Fibroblast of lung (primary cell): ENCODE results near the gene SUGCT. TPM values are rescaled to one million over a fixed set of nuclear protein-coding genes. Genes with fewer than 3 reads are reported as not detected.

Experiments used
- DNase-seq, 2 donors: peaks; one replicate each; pipeline versions ENCODE4 v3.0.0 to v3.0.0-alpha.2; 2010; ENCODE audit warnings: low read depth in 2 of 2
- H2AFZ ChIP-seq: 2 replicates; pipeline ENCODE4 v1.5.1; 2012; ENCODE audit warnings: low read length, control low read depth, inconsistent platforms
- H3K27ac ChIP-seq: 2 replicates; pipeline ENCODE4 v1.5.1; 2011; ENCODE audit warnings: low read length, control low read depth; ENCODE audit not compliant: insufficient read depth
- H3K27me3 ChIP-seq: 2 replicates; pipeline ENCODE4 v1.5.1; 2011; ENCODE audit warnings: mild to moderate bottlenecking, low read length; ENCODE audit not compliant: control insufficient read depth, insufficient read depth
- H3K36me3 ChIP-seq: 2 replicates; pipeline ENCODE4 v1.5.1; 2011; ENCODE audit warnings: low read length; ENCODE audit not compliant: control insufficient read depth, insufficient read depth
- H3K4me1 ChIP-seq: 2 replicates; pipeline ENCODE4 v1.5.1; 2011; ENCODE audit warnings: low read length; ENCODE audit not compliant: control insufficient read depth, insufficient read depth; ENCODE audit errors: extremely low read depth
- H3K4me2 ChIP-seq: 2 replicates; pipeline ENCODE4 v1.5.1; 2011; ENCODE audit warnings: low read length, control low read depth; ENCODE audit not compliant: insufficient read depth; ENCODE audit errors: extremely low read depth
- H3K4me3 ChIP-seq, 4 experiments: fragments of 200-600 bp in 1 of 4; sonication (generic) in 1 of 4; replicated peaks in 1 of 4; 2 replicates each; pipeline ENCODE4 v1.5.1; 2011 to 2016; ENCODE audit warnings: low read length in 4 of 4, low read depth in 3 of 4, mild to moderate bottlenecking in 3 of 4, control low read depth in 2 of 4, inconsistent platforms in 1 of 4, mixed read lengths in 1 of 4; ENCODE audit not compliant: insufficient read depth in 1 of 4; ENCODE audit errors: control extremely low read depth in 1 of 4
- H3K79me2 ChIP-seq: 2 replicates; pipeline ENCODE4 v1.5.1; 2012; ENCODE audit warnings: mild to moderate bottlenecking, low read length, inconsistent platforms; ENCODE audit not compliant: control insufficient read depth, insufficient read depth
- H3K9ac ChIP-seq: 2 replicates; pipeline ENCODE4 v1.5.1; 2011; ENCODE audit warnings: mild to moderate bottlenecking, low read length, control low read depth; ENCODE audit not compliant: insufficient read depth
- H3K9me3 ChIP-seq: 2 replicates; pipeline ENCODE4 v1.5.1; 2012; ENCODE audit warnings: low read depth, low read length; ENCODE audit not compliant: control insufficient read depth, insufficient read depth
- H4K20me1 ChIP-seq: 2 replicates; pipeline ENCODE4 v1.5.1; 2011; ENCODE audit warnings: low read length; ENCODE audit not compliant: control insufficient read depth, insufficient read depth; ENCODE audit errors: extremely low read depth
- EZH2 ChIP-seq: IDR thresholded peaks from 2 replicates; pipeline ENCODE4 v1.5.1; 2012; ENCODE audit warnings: low read length, control low read depth, mild to moderate bottlenecking; ENCODE audit errors: missing control alignments
- polyA plus RNA-seq, 2 donors: library from polyadenylated mRNA; depleted of rRNA in 1 of 2; stranded (reverse) in 1 of 2; unstranded in 1 of 2; fragments of >200 nt; gene quantifications; 2 replicates each; pipeline ENCODE4 v1.2.1, GENCODE V29; 2011 to 2012; ENCODE audit warnings: missing spikeins in 1 of 2
- total RNA-seq: library from RNA; depleted of rRNA; stranded (reverse); fragments of >200 nt; gene quantifications from 2 replicates; pipeline ENCODE4 v1.2.1, GENCODE V29; 2014
- TF ChIP-seq, protein P1 (sequence below), 2 donors: IDR thresholded peaks in 1 of 2; conservative IDR thresholded peaks in 1 of 2; 1 replicate in 1 of 2; 2 replicates in 1 of 2; pipeline ENCODE4 v1.5.1; 2011 to 2012; ENCODE audit warnings: low read length in 2 of 2, control low read depth in 1 of 2, inconsistent platforms in 1 of 2, low read depth in 1 of 2, mild to moderate bottlenecking in 1 of 2

Gene SUGCT
- total and polyA plus RNA-seq, 2 donors (not counting 1 experiment from before 2014, with no cell fraction given) = 8.4 to 16.5 TPM

GRCh38 chr7:40356312-40356711, 221.5 kb downstream of the SUGCT start:
- TF ChIP-seq, protein P1, sequence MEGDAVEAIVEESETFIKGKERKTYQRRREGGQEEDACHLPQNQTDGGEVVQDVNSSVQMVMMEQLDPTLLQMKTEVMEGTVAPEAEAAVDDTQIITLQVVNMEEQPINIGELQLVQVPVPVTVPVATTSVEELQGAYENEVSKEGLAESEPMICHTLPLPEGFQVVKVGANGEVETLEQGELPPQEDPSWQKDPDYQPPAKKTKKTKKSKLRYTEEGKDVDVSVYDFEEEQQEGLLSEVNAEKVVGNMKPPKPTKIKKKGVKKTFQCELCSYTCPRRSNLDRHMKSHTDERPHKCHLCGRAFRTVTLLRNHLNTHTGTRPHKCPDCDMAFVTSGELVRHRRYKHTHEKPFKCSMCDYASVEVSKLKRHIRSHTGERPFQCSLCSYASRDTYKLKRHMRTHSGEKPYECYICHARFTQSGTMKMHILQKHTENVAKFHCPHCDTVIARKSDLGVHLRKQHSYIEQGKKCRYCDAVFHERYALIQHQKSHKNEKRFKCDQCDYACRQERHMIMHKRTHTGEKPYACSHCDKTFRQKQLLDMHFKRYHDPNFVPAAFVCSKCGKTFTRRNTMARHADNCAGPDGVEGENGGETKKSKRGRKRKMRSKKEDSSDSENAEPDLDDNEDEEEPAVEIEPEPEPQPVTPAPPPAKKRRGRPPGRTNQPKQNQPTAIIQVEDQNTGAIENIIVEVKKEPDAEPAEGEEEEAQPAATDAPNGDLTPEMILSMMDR (conservative IDR thresholded peaks at IDR 0.05 in 1 of 2, IDR thresholded peaks at IDR 0.05 in 1 of 2; ENCODE audit: low read depth in 1 of 2, low read length in 2 of 2) = no peak

GRCh38 chr7:40356871-40357709, 222.3 kb downstream of the SUGCT start:
- Histone ChIP-seq H3K4me2 (no peak overlapping the region), H2AFZ (no peak overlapping the region), H3K4me1 (no peaks in the 10 kb centered on the region), H3K27me3 (no peaks in the 10 kb centered on the region), H4K20me1 (no peaks in the 10 kb centered on the region), H3K79me2 (no peaks in the 10 kb centered on the region), H3K9ac (no peak overlapping the region), H3K4me3 (no peak overlapping the region), H3K36me3 (no peaks in the 10 kb centered on the region), H3K27ac (no peak overlapping the region), H3K9me3 (no peaks in the 10 kb centered on the region)
- TF ChIP-seq, protein P1 (conservative IDR thresholded peaks at IDR 0.05 in 1 of 2, IDR thresholded peaks at IDR 0.05 in 1 of 2; ENCODE audit: low read depth in 1 of 2, low read length in 2 of 2) = no peak
- no peak for TF ChIP-seq EZH2
- peak; percentile 53 to 59 for DNase-seq

More at GRCh38 chr7:40356312-40356711, 221.5 kb downstream of the SUGCT start:
- Histone ChIP-seq H3K79me2 (no peaks in the 10 kb centered on the region), H3K27me3 (no peaks in the 10 kb centered on the region), H3K9ac (no peak overlapping the region), H3K9me3 (no peaks in the 10 kb centered on the region), H3K4me1 (no peaks in the 10 kb centered on the region), H3K27ac (no peak overlapping the region), H3K4me3 (no peak overlapping the region), H4K20me1 (no peaks in the 10 kb centered on the region), H2AFZ (no peak overlapping the region), H3K36me3 (no peaks in the 10 kb centered on the region), H3K4me2 (no peak overlapping the region)
- DNase-seq = peak; percentile 11 to 70

- no peak overlapping the region for H3K4me3 ChIP-seq
- DNase-seq = no peak
- no peak overlapping the region for H2AFZ ChIP-seq
These were observed 235.0 kb downstream of the SUGCT start for GRCh38 chr7:40369641-40370277.

More at GRCh38 chr7:40369641-40370277, 235.0 kb downstream of the SUGCT start:
- H3K4me2 ChIP-seq = no peak overlapping the region
- H3K4me1 ChIP-seq = no peaks in the 10 kb centered on the region
- no peak overlapping the region for H3K9ac ChIP-seq
- no peaks in the 10 kb centered on the region for H4K20me1 ChIP-seq
- H3K9me3 ChIP-seq = no peaks in the 10 kb centered on the region
- no peak for TF ChIP-seq EZH2
- TF ChIP-seq, protein P1 (conservative IDR thresholded peaks at IDR 0.05 in 1 of 2, IDR thresholded peaks at IDR 0.05 in 1 of 2; ENCODE audit: low read depth in 1 of 2, low read length in 2 of 2) = no peak
- H3K79me2 ChIP-seq = no peaks in the 10 kb centered on the region
- H3K36me3 ChIP-seq = no peaks in the 10 kb centered on the region
- no peak overlapping the region for H3K27ac ChIP-seq
- H3K27me3 ChIP-seq = no peaks in the 10 kb centered on the region
